ENCODE results near the gene FOXA1. TPM values are rescaled to one million over a fixed set of nuclear protein-coding genes. Genes with fewer than 3 reads are reported as not detected.

FOXA1 gene
- total and polyA plus RNA-seq, 2 of the 8 experiments (the other 6 are each of a cell fraction or from before 2014, with no cell fraction given) = 0.08 to 0.20 TPM

DNA sequence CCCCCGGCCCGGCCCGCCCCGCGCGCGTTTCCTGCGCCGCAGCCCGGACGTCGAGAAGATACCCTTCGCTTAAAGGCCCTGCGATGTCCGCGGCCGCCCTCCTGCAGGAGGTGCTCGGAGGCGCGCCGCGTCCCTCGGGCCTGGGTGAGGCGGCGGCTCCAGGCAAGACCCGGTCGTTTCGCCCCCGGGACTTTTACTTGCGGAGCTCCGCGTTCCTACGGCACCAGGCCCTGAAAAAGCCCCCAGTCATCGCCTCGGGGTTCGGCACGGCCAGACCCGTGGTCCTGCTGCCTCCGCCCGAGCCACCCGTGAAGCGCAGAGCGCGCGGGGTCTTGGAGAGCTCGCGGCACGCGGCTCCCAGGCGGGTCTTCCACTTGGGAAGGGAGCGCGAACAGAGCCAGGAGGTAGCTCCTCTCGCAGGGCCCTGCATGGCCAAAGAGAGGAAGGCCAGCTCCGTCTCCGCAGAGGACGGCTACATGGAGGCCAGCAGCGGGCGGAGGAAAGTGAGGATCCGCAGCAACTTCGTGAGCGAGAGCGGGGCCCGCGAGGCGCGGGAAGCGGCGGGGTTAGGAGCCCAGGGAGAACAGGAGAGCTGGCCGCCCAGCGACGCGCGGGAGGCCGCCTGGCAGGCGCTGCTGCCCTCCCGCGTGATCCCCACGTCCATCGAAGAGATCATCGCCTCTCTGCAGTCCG is 27.3 kb upstream of the FOXA1 start (continued):
- TF ChIP-seq FOSL1 (IDR thresholded peaks at IDR 0.05; ENCODE audit: insufficient read depth, low read depth, low read length) (no peak), KDM4A (IDR thresholded peaks at IDR 0.05; ENCODE audit: low read depth, low read length, severe bottlenecking) (peak; percentile 99), TEAD4 (IDR thresholded peaks at IDR 0.05; ENCODE audit: low read depth, low read length) (no peak), RAD21 (IDR thresholded peaks at IDR 0.05 in 1 of 2, conservative IDR thresholded peaks at IDR 0.05 in 1 of 2; ENCODE audit: low read depth in 2 of 2, low read length in 2 of 2) (peak; percentile 0 to 10; a peak in 1 of 4 replicates), RBBP5 (IDR thresholded peaks at IDR 0.05; ENCODE audit: borderline replicate concordance, low read depth, low read length) (peak; percentile 78; the same call in 1 of the 2 replicates), YY1 (IDR thresholded peaks at IDR 0.05; ENCODE audit: low read depth, low read length) (0 out of 2 replicates have a peak, but pooled peaks have one; percentile 22), EZH2 (IDR thresholded peaks at IDR 0.05; ENCODE audit: low read depth, low read length, severe bottlenecking) (peak; percentile 82), CBX5 (IDR thresholded peaks at IDR 0.05; ENCODE audit: low read depth, low read length) (no peak), CHD1 (IDR thresholded peaks at IDR 0.05; ENCODE audit: low read depth, low read length) (no peak), GABPA (IDR thresholded peaks at IDR 0.05; ENCODE audit: borderline replicate concordance, insufficient read depth, low read length) (no peak), SP1 (IDR thresholded peaks at IDR 0.05; ENCODE audit: low read depth, low read length) (no peak), SP4 (IDR thresholded peaks at IDR 0.05; ENCODE audit: low read length) (no peak), CTBP2 (IDR thresholded peaks at IDR 0.05; ENCODE audit: borderline replicate concordance, insufficient read depth, insufficient read length, low read length) (peak; percentile 69), TAF1 (IDR thresholded peaks at IDR 0.05; ENCODE audit: low read depth, low read length) (0 out of 2 replicates have a peak, but pooled peaks have one; percentile 33), SP2 (IDR thresholded peaks at IDR 0.05; ENCODE audit: low read length) (no peak), SIN3A (conservative IDR thresholded peaks at IDR 0.05 in 1 of 2, IDR thresholded peaks at IDR 0.05 in 1 of 2; ENCODE audit: low read depth in 1 of 2, low read length in 2 of 2) (no peak), RNF2 (IDR thresholded peaks at IDR 0.05; ENCODE audit: borderline replicate concordance, low read depth, low read length, missing control alignments, poor library complexity, severe bottlenecking) (peak; percentile 68), JUN (IDR thresholded peaks at IDR 0.05; ENCODE audit: low read depth, low read length) (no peak), SUZ12 (IDR thresholded peaks at IDR 0.05; ENCODE audit: low read length) (peak; percentile 90), HDAC2 (IDR thresholded peaks at IDR 0.05; ENCODE audit: borderline replicate concordance in 1 of 2, low read depth in 2 of 2, low read length in 2 of 2) (peak in 1 of 2 experiments; percentile 59; a peak in 1 of 4 replicates)
- TF ChIP-seq, protein P1, sequence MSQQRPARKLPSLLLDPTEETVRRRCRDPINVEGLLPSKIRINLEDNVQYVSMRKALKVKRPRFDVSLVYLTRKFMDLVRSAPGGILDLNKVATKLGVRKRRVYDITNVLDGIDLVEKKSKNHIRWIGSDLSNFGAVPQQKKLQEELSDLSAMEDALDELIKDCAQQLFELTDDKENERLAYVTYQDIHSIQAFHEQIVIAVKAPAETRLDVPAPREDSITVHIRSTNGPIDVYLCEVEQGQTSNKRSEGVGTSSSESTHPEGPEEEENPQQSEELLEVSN (IDR thresholded peaks at IDR 0.05) = peak; percentile 94
- TF ChIP-seq, protein P2, sequence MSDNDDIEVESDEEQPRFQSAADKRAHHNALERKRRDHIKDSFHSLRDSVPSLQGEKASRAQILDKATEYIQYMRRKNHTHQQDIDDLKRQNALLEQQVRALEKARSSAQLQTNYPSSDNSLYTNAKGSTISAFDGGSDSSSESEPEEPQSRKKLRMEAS (IDR thresholded peaks at IDR 0.05) = peak; percentile 91
